ENCODE measurements around the gene RNLS.

The RNLS gene

GRCh38 chr10:88582411-88582805, 710 bp downstream of the RNLS start:
- Mint-ChIP-seq H3K36me3 (ENCODE audit: low read depth) (no peaks in the 10 kb centered on the region), H3K4me1 (ENCODE audit: low read depth) (peaks cover 13% of the 10 kb centered on the region), H3K27ac (peak overlapping the region; percentile 52), H3K27me3 (no peaks in the 10 kb centered on the region), H3K4me3 (peak overlapping the region; percentile 83), H3K9me3 (peaks cover 4% of the 10 kb centered on the region)

DNA sequence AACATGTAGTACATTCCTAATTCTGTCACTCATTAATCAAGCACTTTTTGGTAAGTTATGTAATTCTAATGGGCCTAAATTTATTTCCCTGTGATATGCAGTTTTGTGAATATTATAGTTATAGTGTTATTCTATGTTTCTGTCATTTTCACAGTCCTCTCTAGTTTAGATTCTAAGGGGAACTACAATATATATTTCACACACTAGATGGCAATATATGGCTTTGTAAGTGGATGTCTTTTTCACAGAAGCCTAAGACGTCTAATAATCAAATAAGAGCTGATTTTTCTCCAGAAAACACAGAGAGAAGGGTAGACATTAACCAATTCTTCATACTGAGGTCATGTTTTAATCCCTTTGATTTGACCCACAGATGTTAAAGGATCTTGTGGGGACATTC, 18.0 kb downstream of the RNLS start:
- H3K4me3 Mint-ChIP-seq = no peak overlapping the region
- H3K27me3 Mint-ChIP-seq = no peaks in the 10 kb centered on the region
- H3K9me3 Mint-ChIP-seq = no peaks in the 10 kb centered on the region
- no peak overlapping the region for H3K27ac Mint-ChIP-seq
- H3K4me1 Mint-ChIP-seq (ENCODE audit: low read depth) = no peaks in the 10 kb centered on the region
- H3K36me3 Mint-ChIP-seq (ENCODE audit: low read depth) = no peaks in the 10 kb centered on the region

DNA sequence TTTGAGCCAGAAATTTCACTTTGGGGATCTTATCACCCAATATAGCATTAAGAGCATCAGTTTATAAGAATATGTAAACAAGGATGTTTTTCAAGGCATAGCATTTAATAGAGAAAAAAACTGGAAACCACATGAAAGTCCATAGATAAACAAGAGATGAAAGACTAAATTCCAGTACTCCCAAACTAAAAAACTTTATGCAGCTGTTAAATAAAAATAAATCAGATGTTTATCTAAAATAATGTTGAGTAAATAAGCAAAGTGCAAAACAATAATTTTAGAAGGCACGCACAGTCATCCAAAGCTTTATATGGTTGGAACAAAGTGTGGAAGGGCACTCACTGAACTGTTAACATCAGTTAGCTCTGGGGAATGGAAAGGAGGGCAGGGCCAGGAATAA, 21.0 kb downstream of the RNLS start:
- Mint-ChIP-seq H3K27me3 (no peaks in the 10 kb centered on the region), H3K27ac (no peak overlapping the region), H3K36me3 (ENCODE audit: low read depth) (no peaks in the 10 kb centered on the region), H3K4me3 (no peak overlapping the region), H3K9me3 (no peaks in the 10 kb centered on the region), H3K4me1 (ENCODE audit: low read depth) (no peaks in the 10 kb centered on the region)

DNA sequence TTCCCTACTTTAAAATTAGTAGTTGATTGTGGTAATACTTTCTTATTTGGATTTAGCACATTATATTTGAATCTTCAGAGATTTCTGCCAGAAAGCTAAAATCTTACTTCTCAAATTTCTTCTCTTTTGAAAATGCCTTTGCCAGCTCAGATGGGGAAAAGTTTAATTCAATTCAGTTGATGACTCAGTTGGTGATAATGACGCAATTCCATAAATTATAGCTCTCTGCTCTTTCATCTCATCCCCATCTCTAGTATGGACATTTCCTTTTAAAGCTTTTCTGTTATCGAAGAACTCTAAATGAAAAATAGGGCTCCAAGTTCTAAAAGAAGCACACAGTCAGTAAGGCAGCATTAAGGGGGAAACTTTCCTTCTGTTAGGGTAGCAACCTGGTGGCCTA, 25.5 kb downstream of the RNLS start:
- no peaks in the 10 kb centered on the region for H3K27me3 Mint-ChIP-seq
- H3K4me1 Mint-ChIP-seq (ENCODE audit: low read depth) = no peaks in the 10 kb centered on the region
- H3K36me3 Mint-ChIP-seq (ENCODE audit: low read depth) = no peaks in the 10 kb centered on the region
- H3K27ac Mint-ChIP-seq = no peak overlapping the region
- H3K4me3 Mint-ChIP-seq = no peak overlapping the region
- no peaks in the 10 kb centered on the region for H3K9me3 Mint-ChIP-seq

- no peaks in the 10 kb centered on the region for H3K9me3 Mint-ChIP-seq
- no peaks in the 10 kb centered on the region for H3K36me3 Mint-ChIP-seq (ENCODE audit: low read depth)
- no peak overlapping the region for H3K27ac Mint-ChIP-seq
- no peak overlapping the region for H3K4me3 Mint-ChIP-seq
- no peaks in the 10 kb centered on the region for H3K4me1 Mint-ChIP-seq (ENCODE audit: low read depth)
- no peaks in the 10 kb centered on the region for H3K27me3 Mint-ChIP-seq
Observed at GRCh38 chr10:88557256-88557655, 25.9 kb downstream of the RNLS start.

- no peak overlapping the region for H3K27ac Mint-ChIP-seq
- no peaks in the 10 kb centered on the region for H3K27me3 Mint-ChIP-seq
- no peaks in the 10 kb centered on the region for H3K4me1 Mint-ChIP-seq (ENCODE audit: low read depth)
- no peak overlapping the region for H3K4me3 Mint-ChIP-seq
- no peaks in the 10 kb centered on the region for H3K36me3 Mint-ChIP-seq (ENCODE audit: low read depth)
- no peaks in the 10 kb centered on the region for H3K9me3 Mint-ChIP-seq
Observed at GRCh38 chr10:88555190-88555908, 27.8 kb downstream of the RNLS start.

GRCh38 chr10:88553116-88553752, 29.9 kb downstream of the RNLS start:
- H3K9me3 Mint-ChIP-seq = no peaks in the 10 kb centered on the region
- H3K4me3 Mint-ChIP-seq = no peak overlapping the region
- H3K36me3 Mint-ChIP-seq (ENCODE audit: low read depth) = no peaks in the 10 kb centered on the region
- H3K27me3 Mint-ChIP-seq = no peaks in the 10 kb centered on the region
- H3K27ac Mint-ChIP-seq = no peak overlapping the region
- no peaks in the 10 kb centered on the region for H3K4me1 Mint-ChIP-seq (ENCODE audit: low read depth)

- Mint-ChIP-seq H3K36me3 (ENCODE audit: low read depth) (no peaks in the 10 kb centered on the region), H3K9me3 (no peaks in the 10 kb centered on the region), H3K27me3 (no peaks in the 10 kb centered on the region), H3K4me3 (no peak overlapping the region), H3K4me1 (ENCODE audit: low read depth) (no peaks in the 10 kb centered on the region), H3K27ac (no peak overlapping the region)
Observed at GRCh38 chr10:88551246-88551645, 31.9 kb downstream of the RNLS start.

GRCh38 chr10:88546497-88546896, 36.6 kb downstream of the RNLS start:
- no peaks in the 10 kb centered on the region for H3K4me1 Mint-ChIP-seq (ENCODE audit: low read depth)
- H3K4me3 Mint-ChIP-seq = no peak overlapping the region
- H3K27ac Mint-ChIP-seq = no peak overlapping the region
- H3K27me3 Mint-ChIP-seq = no peaks in the 10 kb centered on the region
- no peaks in the 10 kb centered on the region for H3K9me3 Mint-ChIP-seq
- no peaks in the 10 kb centered on the region for H3K36me3 Mint-ChIP-seq (ENCODE audit: low read depth)

DNA sequence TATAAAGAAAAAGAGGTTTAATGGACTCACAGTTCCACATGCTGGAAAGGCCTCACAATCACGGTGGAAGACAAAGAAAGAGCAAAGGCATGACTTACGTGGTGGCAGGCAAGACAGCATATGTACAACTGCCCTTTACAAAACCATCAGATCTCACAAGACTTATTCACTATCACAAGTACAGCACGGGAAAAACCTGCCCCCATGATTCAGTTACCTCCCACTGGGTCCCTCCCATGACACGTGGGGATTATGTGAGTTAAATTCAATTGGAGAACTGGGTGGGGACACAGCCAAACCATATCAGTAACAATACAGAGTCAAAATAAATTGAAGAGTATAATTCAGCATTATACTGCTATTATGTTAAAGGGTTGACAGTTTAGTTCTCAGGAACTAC, 37.8 kb downstream of the RNLS start:
- H3K27ac Mint-ChIP-seq = no peak overlapping the region
- H3K4me3 Mint-ChIP-seq = no peak overlapping the region
- no peaks in the 10 kb centered on the region for H3K9me3 Mint-ChIP-seq
- H3K27me3 Mint-ChIP-seq = no peaks in the 10 kb centered on the region
- no peaks in the 10 kb centered on the region for H3K36me3 Mint-ChIP-seq (ENCODE audit: low read depth)
- no peaks in the 10 kb centered on the region for H3K4me1 Mint-ChIP-seq (ENCODE audit: low read depth)

DNA sequence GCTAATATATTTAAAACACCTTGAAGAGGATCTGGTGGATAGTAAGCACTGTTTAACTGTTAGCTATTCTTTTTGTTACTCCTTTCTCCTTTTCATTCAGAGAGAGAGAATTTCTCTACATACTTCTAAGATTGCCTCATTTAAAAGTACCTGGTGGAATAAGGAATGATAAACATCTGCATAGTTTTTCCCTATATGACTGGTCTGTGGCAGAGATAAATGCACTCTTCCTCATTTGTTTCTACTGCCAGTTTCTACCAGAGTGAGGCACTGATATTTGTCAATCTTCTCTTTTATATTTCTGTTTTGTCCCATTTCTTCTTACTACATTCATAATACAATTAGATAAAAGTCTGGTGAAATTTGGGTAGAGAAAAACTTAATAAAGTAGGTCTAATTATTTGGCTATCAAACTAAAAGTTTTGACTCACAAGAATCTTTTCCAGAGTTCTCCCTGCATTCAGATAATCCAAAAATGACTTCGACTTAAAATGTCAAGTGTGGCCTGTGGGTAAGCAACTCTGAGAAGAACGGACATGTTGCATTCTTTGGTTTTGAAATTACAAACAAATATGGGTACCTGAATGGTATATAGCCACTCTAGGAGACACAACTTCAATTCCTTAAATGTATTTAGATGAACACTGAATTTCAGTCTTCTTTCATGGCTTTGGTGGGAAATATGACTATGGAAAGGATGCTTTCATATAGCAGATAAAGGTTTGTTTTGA, 38.8 kb downstream of the RNLS start:
- Mint-ChIP-seq H3K36me3 (ENCODE audit: low read depth) (no peaks in the 10 kb centered on the region), H3K27me3 (no peaks in the 10 kb centered on the region), H3K27ac (no peak overlapping the region), H3K4me3 (no peak overlapping the region), H3K4me1 (ENCODE audit: low read depth) (no peaks in the 10 kb centered on the region), H3K9me3 (no peaks in the 10 kb centered on the region)

DNA sequence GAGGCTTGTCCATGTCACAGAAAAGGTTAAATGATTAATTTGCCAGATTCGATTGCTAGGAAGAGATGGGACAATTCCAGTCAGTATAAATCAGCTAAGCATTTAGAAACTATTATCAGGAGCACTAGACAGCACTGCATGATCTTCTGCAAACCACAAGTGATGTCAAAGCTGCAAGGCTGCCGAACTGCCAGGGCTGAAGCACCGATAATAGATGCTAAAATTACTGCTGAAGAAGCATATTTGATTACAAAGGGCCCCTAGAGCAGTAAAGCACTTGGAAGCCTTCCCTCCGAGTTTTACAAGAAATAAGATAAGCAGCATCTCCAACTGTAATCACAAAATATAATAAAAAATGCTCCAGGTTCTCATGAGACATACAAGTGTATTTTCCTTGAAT, 40.6 kb downstream of the RNLS start:
- Mint-ChIP-seq H3K4me3 (no peak overlapping the region), H3K36me3 (ENCODE audit: low read depth) (no peaks in the 10 kb centered on the region), H3K4me1 (ENCODE audit: low read depth) (no peaks in the 10 kb centered on the region), H3K27me3 (no peaks in the 10 kb centered on the region), H3K27ac (no peak overlapping the region), H3K9me3 (no peaks in the 10 kb centered on the region)

DNA sequence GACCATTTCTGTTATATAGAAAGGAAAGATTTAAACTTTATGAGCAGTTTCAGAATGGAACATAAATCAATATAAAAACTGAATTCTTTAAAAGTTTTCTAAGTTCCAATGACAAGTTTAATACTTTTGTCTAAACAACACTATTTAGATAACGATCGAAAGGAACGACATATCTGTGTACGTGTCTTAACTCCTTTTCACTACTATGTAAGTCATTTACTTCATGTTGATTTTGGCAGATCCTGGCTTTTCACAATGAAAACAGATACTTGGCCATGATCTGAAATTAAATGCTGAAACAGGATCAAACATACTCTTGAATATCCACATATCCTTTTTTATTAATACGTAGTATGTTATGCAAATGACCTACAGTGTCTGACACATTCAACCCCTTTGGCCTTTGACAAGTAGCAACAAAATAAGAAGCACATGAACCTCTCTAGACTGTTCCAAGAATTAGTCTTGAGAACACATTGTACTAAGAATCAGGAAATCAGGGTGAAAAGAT, 41.9 kb downstream of the RNLS start:
- H3K27me3 Mint-ChIP-seq = no peaks in the 10 kb centered on the region

GRCh38 chr10:88540351-88540750, 42.8 kb downstream of the RNLS start:
- Mint-ChIP-seq H3K27me3 (no peaks in the 10 kb centered on the region), H3K9me3 (no peaks in the 10 kb centered on the region), H3K4me3 (no peak overlapping the region), H3K27ac (no peak overlapping the region), H3K4me1 (ENCODE audit: low read depth) (no peaks in the 10 kb centered on the region), H3K36me3 (ENCODE audit: low read depth) (no peaks in the 10 kb centered on the region)

More for the DNA sequence above, 41.9 kb downstream of the RNLS start:
- Mint-ChIP-seq H3K27ac (no peak overlapping the region), H3K4me3 (no peak overlapping the region), H3K9me3 (no peaks in the 10 kb centered on the region), H3K4me1 (ENCODE audit: low read depth) (no peaks in the 10 kb centered on the region), H3K36me3 (ENCODE audit: low read depth) (no peaks in the 10 kb centered on the region)

DNA sequence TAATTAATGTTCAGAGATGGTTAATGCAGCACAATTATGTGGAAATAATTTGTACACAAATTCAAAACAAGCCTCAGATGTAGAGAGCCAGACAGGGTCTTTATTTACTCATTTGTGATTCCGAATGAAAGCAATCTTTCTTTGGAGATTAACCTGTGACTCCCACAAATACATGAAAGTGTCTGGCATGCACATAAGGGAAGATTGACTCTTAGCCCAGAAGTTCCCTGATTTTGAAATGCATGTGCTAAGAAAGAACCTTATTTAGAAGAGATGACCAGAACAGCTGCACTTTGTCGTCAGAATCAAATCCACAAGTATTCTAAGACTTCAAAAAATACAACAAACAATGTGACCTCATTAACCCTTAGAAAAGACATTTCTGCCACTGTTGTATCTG, 45.1 kb downstream of the RNLS start:
- no peaks in the 10 kb centered on the region for H3K4me1 Mint-ChIP-seq (ENCODE audit: low read depth)
- H3K4me3 Mint-ChIP-seq = no peak overlapping the region
- H3K36me3 Mint-ChIP-seq (ENCODE audit: low read depth) = no peaks in the 10 kb centered on the region
- H3K27ac Mint-ChIP-seq = no peak overlapping the region
- no peaks in the 10 kb centered on the region for H3K9me3 Mint-ChIP-seq
- H3K27me3 Mint-ChIP-seq = no peaks in the 10 kb centered on the region
